Cardiac fibroblast (primary cell): ENCODE data around the gene MYO5B.

Experiments used
- DNase-seq, 2 donors: peaks; one replicate each; pipeline versions ENCODE4 v3.0.0 to v3.0.0-alpha.2; 2010; ENCODE audit warnings: low read depth in 2 of 2
- H3K4me3 ChIP-seq, 2 donors: replicated peaks in 1 of 2; 1 replicate in 1 of 2; 2 replicates in 1 of 2; pipeline ENCODE4 v1.5.1; 2011; ENCODE audit warnings: low read depth in 2 of 2, low read length in 2 of 2, mild to moderate bottlenecking in 2 of 2, moderate library complexity in 1 of 2
- CTCF ChIP-seq: IDR thresholded peaks from one replicate; pipeline ENCODE4 v1.5.1; 2011; ENCODE audit warnings: low read depth, mild to moderate bottlenecking, low read length, inconsistent platforms

Gene MYO5B

GRCh38 chr18:50195689-50196088 lies 742 bp upstream of the MYO5B start:
- no peak for DNase-seq
- no peak overlapping the region for H3K4me3 ChIP-seq
- no peak for TF ChIP-seq CTCF

GRCh38 chr18:50193796-50194630 lies 934 bp downstream of the MYO5B start:
- no peak overlapping the region for H3K4me3 ChIP-seq
- TF ChIP-seq CTCF: no peak
- no peak for DNase-seq

GRCh38 chr18:50192995-50193795 lies 1.8 kb downstream of the MYO5B start:
- H3K4me3 ChIP-seq: no peak overlapping the region
- no peak for TF ChIP-seq CTCF
- DNase-seq: no peak

- TF ChIP-seq CTCF: no peak
- no peak for DNase-seq
- H3K4me3 ChIP-seq: no peak overlapping the region
These were observed 4.0 kb downstream of the MYO5B start for GRCh38 chr18:50190926-50191325.

DNA sequence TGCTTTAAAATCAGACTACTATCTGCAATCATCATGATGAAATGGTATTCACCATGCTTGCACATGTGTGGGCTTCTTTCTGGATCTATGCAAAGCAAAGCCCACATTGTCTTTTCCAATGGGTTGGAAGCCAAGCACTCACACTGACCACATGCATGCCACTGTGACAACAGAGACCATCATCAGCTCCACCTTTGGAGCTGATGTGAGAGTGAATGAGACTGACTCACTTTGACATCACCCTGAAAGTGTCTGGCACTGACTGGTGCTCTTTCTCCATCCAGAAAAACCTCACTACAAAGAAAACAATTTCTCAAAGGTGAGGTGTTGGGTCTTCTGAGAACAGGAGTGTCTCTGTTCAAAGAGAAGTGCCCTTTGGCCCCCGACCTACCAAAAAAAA lies 4.7 kb downstream of the MYO5B start:
- H3K4me3 ChIP-seq: no peak overlapping the region
- TF ChIP-seq CTCF: no peak
- DNase-seq: peak in 1 of 2 donors; percentile 10

DNA sequence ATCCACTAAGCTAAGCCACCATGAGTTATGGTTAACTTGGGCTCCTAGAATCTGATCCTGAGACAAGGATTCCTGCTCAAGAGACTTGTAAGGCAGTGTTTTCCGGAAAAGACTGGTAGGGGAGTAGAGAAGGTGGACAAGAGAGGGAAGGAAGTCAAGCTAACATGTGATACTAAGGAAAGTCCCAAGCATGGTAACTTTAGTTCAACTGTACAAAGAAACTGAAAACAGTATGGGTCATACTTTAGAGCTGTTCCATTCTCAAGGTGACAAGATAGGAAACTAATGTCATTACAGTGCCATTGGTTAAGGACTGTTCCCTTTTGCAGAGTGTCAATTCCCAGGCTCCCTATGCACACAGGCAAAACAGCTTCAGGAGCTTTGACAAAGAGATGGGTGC lies 5.8 kb downstream of the MYO5B start:
- no peak for TF ChIP-seq CTCF
- no peak for DNase-seq
- no peak overlapping the region for H3K4me3 ChIP-seq
